H1 (cell line): ENCODE data around the gene RABL6.

Experiments used
- BRCA1 ChIP-seq: IDR thresholded peaks from 2 replicates; pipeline ENCODE4 v1.6.1; 2012; ENCODE audit warnings: low read depth, low read length, improper control_type of control experiment
- CBX8 ChIP-seq: fragments of 300-800, 300-1000 bp; sonication (generic); IDR thresholded peaks from 2 replicates; pipeline ENCODE4 v1.7.1; 2016; ENCODE audit warnings: low read depth, low read length, borderline replicate concordance
- CREB1 ChIP-seq: IDR thresholded peaks from 2 replicates; pipeline ENCODE4 v1.6.1; 2012; ENCODE audit warnings: inconsistent platforms
- GABPA ChIP-seq: IDR thresholded peaks from 2 replicates; pipeline ENCODE4 v1.6.1; 2011; ENCODE audit warnings: mild to moderate bottlenecking, low read length, moderate library complexity, borderline replicate concordance; ENCODE audit not compliant: insufficient read depth
- HDAC2 ChIP-seq, 2 experiments: fragments of 300-600 bp in 1 of 2; sonication (generic) in 1 of 2; IDR thresholded peaks; 2 replicates each; pipeline ENCODE4 v1.6.1; 2011 to 2012; ENCODE audit warnings: low read depth in 2 of 2, low read length in 2 of 2, mild to moderate bottlenecking in 2 of 2, moderate library complexity in 2 of 2, borderline replicate concordance in 1 of 2, inconsistent platforms in 1 of 2
- JUN ChIP-seq: IDR thresholded peaks from 2 replicates; pipeline ENCODE4 v1.6.1; 2011; ENCODE audit warnings: low read depth, mild to moderate bottlenecking, improper control_type of control experiment, low read length
- NRF1 ChIP-seq: IDR thresholded peaks from 2 replicates; pipeline ENCODE4 v1.6.1; 2011; ENCODE audit warnings: mild to moderate bottlenecking, low read depth, low read length, improper control_type of control experiment
- POLR2A ChIP-seq, 2 experiments: IDR thresholded peaks; 1 replicate in 1 of 2; 2 replicates in 1 of 2; pipeline ENCODE4 v1.6.1; 2011; ENCODE audit warnings: low read depth in 2 of 2, low read length in 2 of 2, mild to moderate bottlenecking in 2 of 2; ENCODE audit errors: control extremely low read depth in 1 of 2
- POLR2AphosphoS5 ChIP-seq: IDR thresholded peaks from 2 replicates; pipeline ENCODE4 v1.6.1; 2011; ENCODE audit warnings: low read depth, low read length
- TEAD4 ChIP-seq: IDR thresholded peaks from 2 replicates; pipeline ENCODE4 v1.6.1; 2012; ENCODE audit warnings: low read depth, low read length, inconsistent platforms, mixed read lengths
- YY1 ChIP-seq: IDR thresholded peaks from 2 replicates; pipeline ENCODE4 v1.6.1; 2011; ENCODE audit warnings: low read depth, mild to moderate bottlenecking, low read length
- TF ChIP-seq, protein P1 (sequence below), 3 experiments: IDR thresholded peaks; 1 replicate in 2 of 3; 2 replicates in 1 of 3; pipeline versions ENCODE4 v1.5.1 to v1.6.1; 2011; ENCODE audit warnings: low read length in 3 of 3, mild to moderate bottlenecking in 3 of 3, inconsistent platforms in 2 of 3, low read depth in 1 of 3, moderate library complexity in 1 of 3; ENCODE audit not compliant: insufficient read depth in 1 of 3; ENCODE audit errors: control extremely low read depth in 1 of 3

DNA sequence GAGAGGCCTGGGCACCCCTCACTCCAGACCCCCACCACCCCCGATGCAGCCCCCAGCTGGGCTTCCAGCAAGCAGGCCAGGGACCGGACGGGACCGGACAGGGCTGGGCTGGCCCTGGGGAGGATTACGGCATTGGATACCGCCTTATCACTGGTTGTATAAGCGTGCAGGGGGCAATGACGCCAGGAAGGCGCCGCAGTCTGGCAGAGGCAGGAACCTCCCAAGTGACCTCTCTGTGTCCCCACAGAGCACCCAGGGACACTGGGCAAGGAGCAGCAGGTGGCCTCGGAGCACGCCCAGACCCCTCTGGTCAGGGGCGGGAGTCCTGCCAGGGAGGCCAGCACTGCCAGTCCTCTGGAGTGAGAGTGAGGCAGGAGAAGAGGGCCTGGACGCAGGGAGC, 42.7 kb upstream of the RABL6 start:
- TF ChIP-seq POLR2AphosphoS5 (no peak), CREB1 (no peak), JUN (no peak), POLR2A (IDR thresholded peaks at IDR 0.05; ENCODE audit: control extremely low read depth in 1 of 2, low read depth in 2 of 2, low read length in 2 of 2) (no peak), CBX8 (no peak), TEAD4 (no peak), HDAC2 (IDR thresholded peaks at IDR 0.05; ENCODE audit: borderline replicate concordance in 1 of 2, low read depth in 2 of 2, low read length in 2 of 2) (no peak), BRCA1 (no peak), YY1 (no peak), GABPA (no peak), NRF1 (no peak)
- TF ChIP-seq, protein P1, sequence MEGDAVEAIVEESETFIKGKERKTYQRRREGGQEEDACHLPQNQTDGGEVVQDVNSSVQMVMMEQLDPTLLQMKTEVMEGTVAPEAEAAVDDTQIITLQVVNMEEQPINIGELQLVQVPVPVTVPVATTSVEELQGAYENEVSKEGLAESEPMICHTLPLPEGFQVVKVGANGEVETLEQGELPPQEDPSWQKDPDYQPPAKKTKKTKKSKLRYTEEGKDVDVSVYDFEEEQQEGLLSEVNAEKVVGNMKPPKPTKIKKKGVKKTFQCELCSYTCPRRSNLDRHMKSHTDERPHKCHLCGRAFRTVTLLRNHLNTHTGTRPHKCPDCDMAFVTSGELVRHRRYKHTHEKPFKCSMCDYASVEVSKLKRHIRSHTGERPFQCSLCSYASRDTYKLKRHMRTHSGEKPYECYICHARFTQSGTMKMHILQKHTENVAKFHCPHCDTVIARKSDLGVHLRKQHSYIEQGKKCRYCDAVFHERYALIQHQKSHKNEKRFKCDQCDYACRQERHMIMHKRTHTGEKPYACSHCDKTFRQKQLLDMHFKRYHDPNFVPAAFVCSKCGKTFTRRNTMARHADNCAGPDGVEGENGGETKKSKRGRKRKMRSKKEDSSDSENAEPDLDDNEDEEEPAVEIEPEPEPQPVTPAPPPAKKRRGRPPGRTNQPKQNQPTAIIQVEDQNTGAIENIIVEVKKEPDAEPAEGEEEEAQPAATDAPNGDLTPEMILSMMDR (IDR thresholded peaks at IDR 0.05; ENCODE audit: control extremely low read depth in 1 of 3, insufficient read depth in 1 of 3, low read depth in 1 of 3, low read length in 3 of 3): no peak
